Gastrocnemius medialis (tissue), 4 donors: ENCODE data around the gene DZIP1L.

Experiments
- POLR2A ChIP-seq, 2 donors: fragments of 450-650 bp; IDR thresholded peaks; one replicate each; pipeline ENCODE4 v1.6.1; 2017; ENCODE audit warnings: antibody characterized with exemption in 2 of 2, mild to moderate bottlenecking in 2 of 2, moderate library complexity in 2 of 2
- TF ChIP-seq, protein P1 (sequence below), 5 experiments: fragments of 450-650 bp in 3 of 5; fragments of 200-600 bp in 2 of 5; sonication (generic) in 2 of 5; IDR thresholded peaks in 4 of 5; conservative IDR thresholded peaks in 1 of 5; 1 replicate in 4 of 5; 2 replicates in 1 of 5; pipeline ENCODE4 v1.5.1; 2016 to 2019; ENCODE audit warnings: antibody characterized with exemption in 5 of 5, mild to moderate bottlenecking in 3 of 5, moderate library complexity in 3 of 5

DNA sequence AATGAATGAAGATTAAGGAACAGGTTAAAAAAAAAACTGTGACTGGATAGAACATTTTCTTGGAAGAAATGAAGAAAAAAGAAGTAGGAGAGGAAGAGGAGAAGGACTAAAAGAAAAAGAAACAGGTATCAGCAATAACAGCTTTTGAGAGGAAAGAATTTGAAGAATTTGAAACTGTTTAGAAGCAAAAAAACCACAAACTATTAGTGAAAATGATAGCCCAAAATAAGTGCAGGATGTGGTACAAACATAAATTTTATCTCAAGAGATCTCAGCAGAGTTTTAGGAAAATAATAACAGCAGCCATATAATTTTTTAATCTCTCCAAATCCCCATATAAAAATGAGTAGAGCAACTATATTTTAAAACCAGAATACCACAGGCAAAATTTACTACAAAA, 25.5 kb upstream of the DZIP1L start:
- TF ChIP-seq, protein P1, sequence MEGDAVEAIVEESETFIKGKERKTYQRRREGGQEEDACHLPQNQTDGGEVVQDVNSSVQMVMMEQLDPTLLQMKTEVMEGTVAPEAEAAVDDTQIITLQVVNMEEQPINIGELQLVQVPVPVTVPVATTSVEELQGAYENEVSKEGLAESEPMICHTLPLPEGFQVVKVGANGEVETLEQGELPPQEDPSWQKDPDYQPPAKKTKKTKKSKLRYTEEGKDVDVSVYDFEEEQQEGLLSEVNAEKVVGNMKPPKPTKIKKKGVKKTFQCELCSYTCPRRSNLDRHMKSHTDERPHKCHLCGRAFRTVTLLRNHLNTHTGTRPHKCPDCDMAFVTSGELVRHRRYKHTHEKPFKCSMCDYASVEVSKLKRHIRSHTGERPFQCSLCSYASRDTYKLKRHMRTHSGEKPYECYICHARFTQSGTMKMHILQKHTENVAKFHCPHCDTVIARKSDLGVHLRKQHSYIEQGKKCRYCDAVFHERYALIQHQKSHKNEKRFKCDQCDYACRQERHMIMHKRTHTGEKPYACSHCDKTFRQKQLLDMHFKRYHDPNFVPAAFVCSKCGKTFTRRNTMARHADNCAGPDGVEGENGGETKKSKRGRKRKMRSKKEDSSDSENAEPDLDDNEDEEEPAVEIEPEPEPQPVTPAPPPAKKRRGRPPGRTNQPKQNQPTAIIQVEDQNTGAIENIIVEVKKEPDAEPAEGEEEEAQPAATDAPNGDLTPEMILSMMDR (IDR thresholded peaks at IDR 0.05 in 4 of 5, conservative IDR thresholded peaks at IDR 0.05 in 1 of 5), result no peak
- TF ChIP-seq POLR2A (IDR thresholded peaks at IDR 0.05), result no peak
